Stimulated activated CD8-positive, alpha-beta memory T cell treated with anti-CD3 and anti-CD28 coated beads, Interleukin-2, amount 100 ng/mL, for 48 hours (primary cell): Measurements from ENCODE around the gene PAQR4.

Experiments
- DNase-seq, 2 donors: peaks; one replicate each; pipeline ENCODE4 v3.0.0-alpha.2; 2020; ENCODE audit warnings: low read depth in 2 of 2

PAQR4 gene

GRCh38 chr16:3004781-3005284 lies 35.7 kb downstream of the PAQR4 start:
- DNase-seq = no peak

- no peak for DNase-seq
Measured at GRCh38 chr16:3007059-3007956, 38.2 kb downstream of the PAQR4 start.

GRCh38 chr16:3007957-3008689 lies 39.0 kb downstream of the PAQR4 start:
- no peak for DNase-seq

- no peak for DNase-seq
Measured at GRCh38 chr16:3008690-3009037, 39.5 kb downstream of the PAQR4 start.

- no peak for DNase-seq
Measured at GRCh38 chr16:3009568-3010390, 40.6 kb downstream of the PAQR4 start.

GRCh38 chr16:3010510-3010909 lies 41.4 kb downstream of the PAQR4 start:
- no peak for DNase-seq

GRCh38 chr16:3012246-3012645 lies 43.1 kb downstream of the PAQR4 start:
- no peak for DNase-seq

- DNase-seq = no peak
Measured at GRCh38 chr16:3012828-3013420, 43.8 kb downstream of the PAQR4 start, which contains the start of gene CLDN9. Gene CLDN9 (plus strand): TSS chr16:3012923. CDS start chr16:3013363, 440 bp downstream.

GRCh38 chr16:3013491-3013951 lies 44.4 kb downstream of the PAQR4 start:
- DNase-seq = no peak

- no peak for DNase-seq
Measured at GRCh38 chr16:3013998-3014690, 45.0 kb downstream of the PAQR4 start.

GRCh38 chr16:3014971-3015370 lies 45.8 kb downstream of the PAQR4 start:
- no peak for DNase-seq

- no peak for DNase-seq
Measured at GRCh38 chr16:3015865-3016521, 46.8 kb downstream of the PAQR4 start.

GRCh38 chr16:3017344-3017743 lies 48.2 kb downstream of the PAQR4 start:
- DNase-seq = no peak

- no peak for DNase-seq
Measured at GRCh38 chr16:3017794-3018506, 48.8 kb downstream of the PAQR4 start, which contains the start of gene CLDN6. Gene CLDN6 (minus strand): TSS chr16:3018183. CDS start chr16:3016021, 2,162 bp downstream.

GRCh38 chr16:3019594-3020246 lies 50.6 kb downstream of the PAQR4 start:
- no peak for DNase-seq

- peak; percentile 63 to 66 for DNase-seq
Measured at GRCh38 chr16:3020247-3020603, 51.1 kb downstream of the PAQR4 start, which contains the start of gene TNFRSF12A. Gene TNFRSF12A (plus strand): TSS chr16:3020368. CDS start chr16:3020398, 30 bp downstream.

GRCh38 chr16:3020604-3021448 lies 51.7 kb downstream of the PAQR4 start:
- peak in 1 of 2 donors; percentile 32 for DNase-seq
